NCI-H1105 treated with DMSO at 0.1 percent for 48 hours (cell line): Measurements from ENCODE around the gene SEMA6A.

Experiments used
- DNase-seq: peaks from one replicate; lab custom pipeline; 2025; lab: John Stamatoyannopoulos, UW

SEMA6A gene

GRCh38 chr5:116522356-116523136, 52.1 kb downstream of the SEMA6A start:
- no peak for DNase-seq

GRCh38 chr5:116521173-116521872, 53.3 kb downstream of the SEMA6A start:
- DNase-seq, result no peak

- no peak for DNase-seq
Observed at GRCh38 chr5:116520771-116521170, 53.9 kb downstream of the SEMA6A start.

- peak; percentile 30 for DNase-seq
Observed at GRCh38 chr5:116518423-116518822, 56.2 kb downstream of the SEMA6A start.

- no peak for DNase-seq
Observed at GRCh38 chr5:116517488-116517887, 57.1 kb downstream of the SEMA6A start.

GRCh38 chr5:116516021-116516420, 58.6 kb downstream of the SEMA6A start:
- DNase-seq, result no peak

GRCh38 chr5:116514421-116514970, 60.1 kb downstream of the SEMA6A start:
- DNase-seq, result no peak

GRCh38 chr5:116510517-116510916, 64.1 kb downstream of the SEMA6A start:
- DNase-seq, result no peak

- DNase-seq, result no peak
Observed at GRCh38 chr5:116509483-116510244, 65.0 kb downstream of the SEMA6A start.

GRCh38 chr5:116508835-116509234, 65.8 kb downstream of the SEMA6A start:
- no peak for DNase-seq

GRCh38 chr5:116507941-116508655, 66.5 kb downstream of the SEMA6A start:
- no peak for DNase-seq

GRCh38 chr5:116507051-116507537, 67.5 kb downstream of the SEMA6A start:
- no peak for DNase-seq

GRCh38 chr5:116506488-116506887, 68.1 kb downstream of the SEMA6A start:
- DNase-seq, result no peak

GRCh38 chr5:116504593-116505166, 69.9 kb downstream of the SEMA6A start:
- no peak for DNase-seq

GRCh38 chr5:116502616-116503015, 72.0 kb downstream of the SEMA6A start:
- no peak for DNase-seq

GRCh38 chr5:116502138-116502537, 72.5 kb downstream of the SEMA6A start:
- no peak for DNase-seq

GRCh38 chr5:116498503-116499048, 76.0 kb downstream of the SEMA6A start:
- DNase-seq, result no peak

GRCh38 chr5:116497631-116498030, 77.0 kb downstream of the SEMA6A start:
- DNase-seq, result no peak

GRCh38 chr5:116495786-116496357, 78.8 kb downstream of the SEMA6A start:
- DNase-seq, result peak; percentile 69

- peak; percentile 91 for DNase-seq
Observed at GRCh38 chr5:116494784-116495450, 79.7 kb downstream of the SEMA6A start.
